WTC11 (cell line): ENCODE data around the gene WNT3A. TPM values are rescaled to one million over a fixed set of nuclear protein-coding genes. Genes with fewer than 3 reads are reported as not detected.

ENCODE experiments used
- ATAC-seq: fragments of 200-7000 bp; cut with Tn5 transposase; 2 replicates; pipeline ENCODE4 v1.10.0; 2021; ENCODE audit warnings: mild to moderate bottlenecking, moderate library complexity
- CTCF ChIA-PET: fragments of 300-600 bp; sonication (Branson Sonifier 250); formaldehyde crosslinking; loops from one replicate; lab custom pipeline; 2021; ENCODE audit warnings: antibody characterized with exemption; lab: Charles Lee
- POLR2A ChIA-PET: fragments of 350-600 bp; sonication (Branson Sonifier 250); formaldehyde crosslinking; loops from one replicate; lab custom pipeline; 2021; ENCODE audit warnings: antibody characterized with exemption; lab: Charles Lee
- DNase-seq: peaks from one replicate; pipeline ENCODE4 v3.0.0; 2021; ENCODE audit warnings: low spot score
- H3K27ac Mint-ChIP-seq: 2 replicates; pipeline ENCODE4 v1.8.0; 2021; ENCODE audit warnings: mixed read lengths
- H3K27me3 Mint-ChIP-seq: 2 replicates; pipeline ENCODE4 v1.8.0; 2021; ENCODE audit warnings: low read depth, mild to moderate bottlenecking, moderate library complexity, mixed read lengths
- H3K36me3 Mint-ChIP-seq: 2 replicates; pipeline ENCODE4 v1.8.0; 2021; ENCODE audit warnings: mixed read lengths
- H3K4me1 Mint-ChIP-seq: 2 replicates; pipeline ENCODE4 v1.8.0; 2022; ENCODE audit warnings: mixed read lengths
- H3K4me3 Mint-ChIP-seq: 2 replicates; pipeline ENCODE4 v1.8.0; 2021; ENCODE audit warnings: mild to moderate bottlenecking, moderate library complexity, mixed read lengths
- H3K9me3 Mint-ChIP-seq: 2 replicates; pipeline ENCODE4 v1.8.0; 2021; ENCODE audit warnings: mixed read lengths
- AR ChIP-seq: fragments of 250-450 bp; sonication (Bioruptor Pico); IDR thresholded peaks from 2 replicates; pipeline ENCODE4 v1.9.0; 2021; ENCODE audit warnings: mild to moderate bottlenecking
- CREM ChIP-seq: sonication (generic); formaldehyde crosslinking; IDR thresholded peaks from 2 replicates; pipeline ENCODE4 v1.8.1; 2022; ENCODE audit warnings: mild to moderate bottlenecking, missing genetic modification reagents, moderate library complexity
- CTCF ChIP-seq: fragments of 200-600 bp; IDR thresholded peaks from 2 replicates; pipeline ENCODE4 v1.8.0; 2022; ENCODE audit warnings: antibody characterized with exemption
- E2F4 ChIP-seq: sonication (generic); formaldehyde crosslinking; IDR thresholded peaks from 2 replicates; pipeline ENCODE4 v1.8.1; 2022; ENCODE audit warnings: low read depth, mild to moderate bottlenecking, moderate library complexity, missing genetic modification reagents, borderline replicate concordance
- FOXK1 ChIP-seq: sonication (generic); formaldehyde crosslinking; IDR thresholded peaks from 2 replicates; pipeline ENCODE4 v1.8.0; 2022; ENCODE audit warnings: mild to moderate bottlenecking, moderate library complexity, missing genetic modification reagents
- GRHL2 ChIP-seq: fragments of 250-450 bp; sonication (Bioruptor Pico); IDR thresholded peaks from 2 replicates; pipeline ENCODE4 v1.8.0; 2022; ENCODE audit warnings: mild to moderate bottlenecking, moderate library complexity; ENCODE audit not compliant: insufficient replicate concordance, severe bottlenecking
- KAT7 ChIP-seq: sonication (generic); formaldehyde crosslinking; IDR thresholded peaks from 2 replicates; pipeline ENCODE4 v1.8.1; 2023; ENCODE audit warnings: missing genetic modification reagents, mild to moderate bottlenecking, borderline replicate concordance
- MAX ChIP-seq: sonication (generic); formaldehyde crosslinking; IDR thresholded peaks from 2 replicates; pipeline ENCODE4 v1.8.0; 2022; ENCODE audit warnings: mild to moderate bottlenecking, missing genetic modification reagents
- MXD4 ChIP-seq: fragments of 250-450 bp; sonication (Bioruptor Pico); IDR thresholded peaks from 2 replicates; pipeline ENCODE4 v1.8.0; 2021; ENCODE audit warnings: mild to moderate bottlenecking, moderate library complexity, borderline replicate concordance
- NR2C2 ChIP-seq: sonication (generic); formaldehyde crosslinking; IDR thresholded peaks from 2 replicates; pipeline ENCODE4 v1.8.0; 2022; ENCODE audit warnings: mild to moderate bottlenecking, missing genetic modification reagents
- PREB ChIP-seq: sonication (generic); formaldehyde crosslinking; IDR thresholded peaks from 2 replicates; pipeline ENCODE4 v1.8.1; 2022; ENCODE audit warnings: mild to moderate bottlenecking, missing genetic modification reagents, moderate library complexity, borderline replicate concordance
- TEAD4 ChIP-seq: sonication (generic); formaldehyde crosslinking; IDR thresholded peaks from 2 replicates; pipeline ENCODE4 v1.8.0; 2022; ENCODE audit warnings: mild to moderate bottlenecking, missing genetic modification reagents
- USF1 ChIP-seq: sonication (generic); formaldehyde crosslinking; IDR thresholded peaks from 2 replicates; pipeline ENCODE4 v1.8.0; 2022; ENCODE audit warnings: mild to moderate bottlenecking, missing genetic modification reagents
- ZNF512 ChIP-seq: sonication (generic); formaldehyde crosslinking; IDR thresholded peaks from 2 replicates; pipeline ENCODE4 v1.8.1; 2022; ENCODE audit warnings: missing genetic modification reagents, borderline replicate concordance
- ZNF532 ChIP-seq: fragments of 250-450 bp; sonication (Bioruptor Pico); IDR thresholded peaks from 2 replicates; pipeline ENCODE4 v1.9.0; 2021; ENCODE audit warnings: mild to moderate bottlenecking, borderline replicate concordance
- total RNA-seq: library from RNA; stranded (reverse); gene quantifications from 3 replicates; pipeline ENCODE4 v1.2.3, GENCODE V29; 2021

WNT3A gene
- total RNA-seq, 1 experiment from 2014 or later = 0.17 TPM

GRCh38 chr1:228023294-228023639, 16.5 kb downstream of the WNT3A start (continued):
- TF ChIP-seq CTCF (no peak), CREM (no peak), MAX (CRISPR knock-in tag) (no peak), AR (CRISPR knock-in tag) (no peak)

GRCh38 chr1:228029281-228029680, 22.5 kb downstream of the WNT3A start:
- no peak for DNase-seq
- no peak for ATAC-seq
- Mint-ChIP-seq H3K27me3 (peaks cover 53% of the 10 kb centered on the region), H3K36me3 (no peaks in the 10 kb centered on the region), H3K9me3 (peaks cover 10% of the 10 kb centered on the region), H3K4me1 (no peaks in the 10 kb centered on the region), H3K4me3 (no peak overlapping the region), H3K27ac (no peak overlapping the region)
- ChIA-PET CTCF (no interaction called here), POLR2A (no interaction called here)
- TF ChIP-seq MXD4 (no peak), ZNF512 (no peak), NR2C2 (CRISPR knock-in tag) (no peak), AR (CRISPR knock-in tag) (no peak), GRHL2 (CRISPR knock-in tag) (no peak), TEAD4 (CRISPR knock-in tag) (no peak), E2F4 (CRISPR knock-in tag) (no peak), USF1 (no peak), FOXK1 (CRISPR knock-in tag) (no peak), PREB (CRISPR knock-in tag) (no peak), KAT7 (CRISPR knock-in tag) (no peak), CTCF (no peak), ZNF532 (no peak)
